K562 (cell line): Measurements from ENCODE around the gene HPCAL1. TPM values are rescaled to one million over a fixed set of nuclear protein-coding genes. Genes with fewer than 3 reads are reported as not detected.

Source experiments
- BHLHE40 ChIP-seq: IDR thresholded peaks from 2 replicates; pipeline ENCODE4 v1.6.1; 2011; ENCODE audit warnings: low read length, improper control_type of control experiment
- CBX5 ChIP-seq: IDR thresholded peaks from 2 replicates; pipeline ENCODE4 v1.6.1; 2014; ENCODE audit warnings: low read depth, borderline replicate concordance
- CTBP1 ChIP-seq: fragments of 450-650 bp; IDR thresholded peaks from 2 replicates; pipeline ENCODE4 v1.6.1; 2016; ENCODE audit warnings: borderline replicate concordance
- ESRRA ChIP-seq: fragments of 450-650 bp; IDR thresholded peaks from 2 replicates; pipeline ENCODE4 v1.6.1; 2014; ENCODE audit warnings: low read depth, mild to moderate bottlenecking, moderate library complexity, borderline replicate concordance
- GABPA ChIP-seq: fragments of 200-800 bp; sonication (Bioruptor generic); conservative IDR thresholded peaks from 2 replicates; pipeline ENCODE4 v1.6.1; 2016; ENCODE audit warnings: low read depth, missing genetic modification characterization, missing compliant biosample characterization
- HDAC8 ChIP-seq: fragments of 450-650 bp; IDR thresholded peaks from 2 replicates; pipeline ENCODE4 v1.6.1; 2016; ENCODE audit warnings: mild to moderate bottlenecking, missing genetic modification characterization, moderate library complexity, missing compliant biosample characterization
- KAT8 ChIP-seq: fragments of 450-650 bp; IDR thresholded peaks from 2 replicates; pipeline ENCODE4 v1.6.1; 2016; ENCODE audit warnings: low read depth, mild to moderate bottlenecking
- MAFF ChIP-seq: IDR thresholded peaks from 2 replicates; pipeline ENCODE4 v1.6.1; 2012; ENCODE audit warnings: low read length, improper control_type of control experiment
- RBM15 ChIP-seq: fragments of 200-400 bp; formaldehyde crosslinking; IDR thresholded peaks from 2 replicates; pipeline ENCODE4 v1.6.1; 2018; ENCODE audit warnings: mild to moderate bottlenecking, low read length, moderate library complexity; ENCODE audit not compliant: insufficient read depth
- RBM22 ChIP-seq: fragments of 200-400 bp; formaldehyde crosslinking; IDR thresholded peaks from 2 replicates; pipeline ENCODE4 v1.6.1; 2018; ENCODE audit warnings: low read length, low read depth; ENCODE audit not compliant: poor library complexity, severe bottlenecking
- REST ChIP-seq, 2 experiments: fragments of 450-650 bp; formaldehyde crosslinking in 1 of 2; IDR thresholded peaks; 2 replicates each; pipeline versions ENCODE4 v1.4.0 to v1.6.1; 2014 to 2020; ENCODE audit warnings: mild to moderate bottlenecking in 2 of 2, borderline replicate concordance in 1 of 2, low read depth in 1 of 2
- SIN3B ChIP-seq: fragments of 450-650 bp; IDR thresholded peaks from 2 replicates; pipeline ENCODE4 v1.6.1; 2017; ENCODE audit warnings: low read depth, mild to moderate bottlenecking, moderate library complexity
- TAF9B ChIP-seq: fragments of 450-650 bp; IDR thresholded peaks from 2 replicates; pipeline ENCODE4 v1.6.1; 2018; ENCODE audit warnings: mild to moderate bottlenecking; ENCODE audit not compliant: partially characterized antibody
- TBP ChIP-seq: optimal IDR thresholded peaks from 2 replicates; pipeline ENCODE3; 2011; ENCODE audit warnings: low read depth, low read length, improper control_type of control experiment
- TCFL5 ChIP-seq: fragments of 250-450 bp; sonication (Bioruptor Pico); conservative IDR thresholded peaks from 2 replicates; pipeline ENCODE4 v1.6.1; 2021; ENCODE audit warnings: mild to moderate bottlenecking, moderate library complexity, matching md5 sums
- TRIM24 ChIP-seq, 2 experiments: fragments of 450-650 bp; IDR thresholded peaks; 2 replicates each; pipeline ENCODE4 v1.6.1; 2016
- ZNF23 ChIP-seq: fragments of 250-450 bp; sonication (Bioruptor Pico); IDR thresholded peaks from 2 replicates; pipeline ENCODE4 v1.4.0; 2020; ENCODE audit warnings: mild to moderate bottlenecking
- ZNF431 ChIP-seq: sonication (generic); formaldehyde crosslinking; IDR thresholded peaks from 2 replicates; pipeline ENCODE4 v1.8.0; 2022; ENCODE audit warnings: mild to moderate bottlenecking, missing genetic modification reagents
- polyA plus RNA-seq, 8 experiments: library from polyadenylated mRNA; depleted of rRNA in 4 of 8; stranded (reverse) in 5 of 8; unstranded in 3 of 8; fragments of >200 nt; fragmentation: Nextera tagmentation in 2 of 8; fragmentation: Illumina TruSeq in 1 of 8; extraction: Ambion mirVana in 2 of 8; extraction: Trizol in 1 of 8; gene quantifications; 2 replicates each; pipeline versions ENCODE4 v1.2.1 to v1.2.3, GENCODE V29; 2011 to 2014; ENCODE audit warnings: inconsistent platforms in 1 of 8, missing spikeins in 1 of 8
- total RNA-seq, 7 experiments: library from RNA; depleted of rRNA in 6 of 7; stranded (reverse); fragments of >200 nt in 6 of 7; fragmentation: Illumina TruSeq in 2 of 7; extraction: Trizol in 2 of 7; gene quantifications; 2 replicates each; pipeline versions ENCODE4 v1.2.1 to v1.2.3, GENCODE V29; 2011 to 2021; ENCODE audit warnings: low replicate concordance in 1 of 7
- TF ChIP-seq, protein P1 (sequence below), 2 experiments: IDR thresholded peaks; 2 replicates each; pipeline ENCODE4 v1.6.1; 2011; ENCODE audit warnings: borderline replicate concordance in 1 of 2, control low read depth in 1 of 2, low read depth in 1 of 2, low read length in 1 of 2, mild to moderate bottlenecking in 1 of 2, mixed read lengths in 1 of 2, moderate library complexity in 1 of 2; ENCODE audit not compliant: insufficient read depth in 1 of 2, insufficient read length in 1 of 2, poor library complexity in 1 of 2, severe bottlenecking in 1 of 2; ENCODE audit errors: extremely low read depth in 1 of 2

The HPCAL1 gene
- total and polyA plus RNA-seq, 9 of the 15 experiments (the other 6 are each of a cell fraction or from before 2014, with no cell fraction given): 2.7 to 65.5 (median 23.9) TPM

- TF ChIP-seq REST (IDR thresholded peaks at IDR 0.05; ENCODE audit: borderline replicate concordance) (peak; percentile 95), REST (CRISPR knock-in tag; IDR thresholded peaks at IDR 0.05; ENCODE audit: low read depth) (no peak), BHLHE40 (peak; percentile 67), MAFF (no peak), GABPA (tag) (no peak), KAT8 (no peak), TBP (no peak), RBM15 (no peak), HDAC8 (tag) (no peak), RBM22 (no peak), CTBP1 (peak; percentile 69; the same call in 1 of the 2 replicates), CBX5 (no peak), SIN3B (no peak), ESRRA (peak; percentile 60; the same call in 1 of the 2 replicates), TCFL5 (CRISPR knock-in tag) (no peak), TAF9B (no peak), TRIM24 (IDR thresholded peaks at IDR 0.05) (no peak), ZNF23 (CRISPR knock-in tag) (no peak), ZNF431 (CRISPR knock-in tag) (no peak)
- TF ChIP-seq, protein P1, sequence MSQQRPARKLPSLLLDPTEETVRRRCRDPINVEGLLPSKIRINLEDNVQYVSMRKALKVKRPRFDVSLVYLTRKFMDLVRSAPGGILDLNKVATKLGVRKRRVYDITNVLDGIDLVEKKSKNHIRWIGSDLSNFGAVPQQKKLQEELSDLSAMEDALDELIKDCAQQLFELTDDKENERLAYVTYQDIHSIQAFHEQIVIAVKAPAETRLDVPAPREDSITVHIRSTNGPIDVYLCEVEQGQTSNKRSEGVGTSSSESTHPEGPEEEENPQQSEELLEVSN (IDR thresholded peaks at IDR 0.05; ENCODE audit: borderline replicate concordance in 1 of 2, extremely low read depth in 1 of 2, insufficient read depth in 1 of 2, insufficient read length in 1 of 2, low read depth in 1 of 2, low read length in 1 of 2, poor library complexity in 1 of 2, severe bottlenecking in 1 of 2): peak; percentile 66 to 70
These were observed 132.4 kb downstream of the HPCAL1 start (continued) for GRCh38 chr2:10434886-10435819.
